Natural killer cell (primary cell): ENCODE data around the gene TTC28. TPM values are rescaled to one million over a fixed set of nuclear protein-coding genes. Genes with fewer than 3 reads are reported as not detected.

ENCODE experiments used
- ATAC-seq, 3 donors: fragments of 150-1000 bp in 2 of 3; fragments of 200-7000 bp in 1 of 3; cut with Tn5 transposase; 1 replicate in 1 of 3; 2 replicates in 2 of 3; pipeline ENCODE4 v1.10.0; 2021; ENCODE audit warnings: mild to moderate bottlenecking in 2 of 3, moderate library complexity in 2 of 3
- DNase-seq, 2 donors: peaks; one replicate each; pipeline versions ENCODE4 v3.0.0 to v3.0.0-alpha.2; 2013 to 2021; ENCODE audit warnings: mixed read lengths in 1 of 2
- H3K27ac ChIP-seq: one replicate; pipeline ENCODE4 v1.5.1; 2013; ENCODE audit warnings: mild to moderate bottlenecking, low read length
- H3K27me3 ChIP-seq: one replicate; pipeline ENCODE4 v1.6.1; 2013; ENCODE audit warnings: low read length; ENCODE audit not compliant: control insufficient read depth, insufficient read depth
- H3K36me3 ChIP-seq: one replicate; pipeline ENCODE4 v1.6.1; 2013; ENCODE audit warnings: low read length; ENCODE audit not compliant: control insufficient read depth, insufficient read depth
- H3K4me1 ChIP-seq: one replicate; pipeline ENCODE4 v1.6.1; 2013; ENCODE audit warnings: low read length; ENCODE audit not compliant: control insufficient read depth, insufficient read depth
- H3K4me3 ChIP-seq: one replicate; pipeline ENCODE4 v1.5.1; 2013; ENCODE audit warnings: low read length
- H3K9me3 ChIP-seq: one replicate; pipeline ENCODE4 v1.6.1; 2013; ENCODE audit warnings: low read length; ENCODE audit not compliant: control insufficient read depth, insufficient read depth
- H3K27ac Mint-ChIP-seq, 2 donors: one replicate each; pipeline ENCODE4 v1.8.0; 2022; ENCODE audit warnings: mild to moderate bottlenecking in 2 of 2, mixed read lengths in 2 of 2, moderate library complexity in 1 of 2
- H3K27me3 Mint-ChIP-seq, 2 donors: one replicate each; pipeline ENCODE4 v1.8.0; 2022; ENCODE audit warnings: low read depth in 2 of 2, mixed read lengths in 2 of 2
- H3K36me3 Mint-ChIP-seq: one replicate; pipeline ENCODE4 v1.8.0; 2022; ENCODE audit warnings: mixed read lengths
- H3K4me1 Mint-ChIP-seq, 2 donors: one replicate each; pipeline ENCODE4 v1.8.0; 2022; ENCODE audit warnings: mixed read lengths in 2 of 2
- H3K4me3 Mint-ChIP-seq: one replicate; pipeline ENCODE4 v1.8.0; 2022; ENCODE audit warnings: mild to moderate bottlenecking, moderate library complexity, mixed read lengths
- H3K9me3 Mint-ChIP-seq, 2 donors: one replicate each; pipeline ENCODE4 v1.8.0; 2022; ENCODE audit warnings: mixed read lengths in 2 of 2
- WGBS: methylation state at CpG from one replicate; pipeline ENCODE4 v1.1.7; 2013; ENCODE audit warnings: missing lambda C conversion rate; ENCODE audit not compliant: insufficient coverage; 5-methylcytosine and 5-hydroxymethylcytosine counted together
- intact Hi-C: fragments of 100-400 bp; cut with micrococcal nuclease; formaldehyde crosslinking; loops from one replicate; pipeline ENCODE4 v1.14.2; 2022
- total RNA-seq, 4 donors: library from RNA; stranded (reverse); fragments of 120-200 nt in 1 of 4; gene quantifications; one replicate each; pipeline versions ENCODE4 v1.2.3 to v1.2.4, GENCODE V29; 2013 to 2022
- TF ChIP-seq, protein P1 (sequence below): fragments of 200-600 bp; IDR thresholded peaks from one replicate; pipeline ENCODE4 v1.8.0; 2022; ENCODE audit warnings: antibody characterized with exemption

Gene TTC28
- total RNA-seq, 3 donors from 2014 or later (not counting 1 experiment from before 2014, with no cell fraction given), result 4.1 to 10.0 (median 8.6) TPM

DNA sequence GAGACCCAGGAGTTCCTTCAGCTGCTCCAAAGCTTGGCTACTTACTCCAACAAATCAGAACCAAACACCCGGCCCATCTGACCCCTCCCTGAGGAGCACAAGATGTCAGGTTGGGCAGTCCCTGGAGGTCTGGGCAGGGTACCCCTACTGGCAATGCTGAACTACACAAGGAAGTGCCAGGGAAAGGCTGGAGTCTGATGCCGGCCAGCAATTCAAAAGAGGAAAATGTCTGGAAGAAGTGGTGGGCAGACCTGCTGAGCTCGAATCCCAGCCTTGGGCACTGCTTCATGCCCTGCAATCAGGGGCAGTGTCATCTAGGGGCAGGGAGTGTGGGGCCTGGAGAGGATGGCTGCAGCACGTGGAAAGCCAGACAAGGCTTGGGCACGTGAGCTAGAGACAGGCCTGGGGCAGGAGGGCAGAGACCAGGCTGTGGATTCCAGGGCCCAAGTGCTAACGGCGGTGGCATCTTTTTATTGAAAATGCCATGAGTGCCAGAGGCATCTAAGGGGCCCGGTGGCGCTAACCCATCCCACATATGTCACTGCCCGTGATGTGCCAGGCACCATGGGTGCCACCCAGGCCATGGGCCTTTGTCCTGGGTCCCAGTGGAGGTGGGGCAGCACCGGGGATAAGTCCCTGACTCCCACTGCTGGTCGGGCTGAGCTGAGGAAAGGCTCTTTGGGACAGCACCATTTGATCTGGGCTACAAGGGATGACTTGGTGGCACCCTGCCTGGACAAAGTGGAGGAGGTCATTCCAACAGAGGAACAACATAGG is 662.7 kb downstream of the TTC28 start:
- TF ChIP-seq, protein P1, sequence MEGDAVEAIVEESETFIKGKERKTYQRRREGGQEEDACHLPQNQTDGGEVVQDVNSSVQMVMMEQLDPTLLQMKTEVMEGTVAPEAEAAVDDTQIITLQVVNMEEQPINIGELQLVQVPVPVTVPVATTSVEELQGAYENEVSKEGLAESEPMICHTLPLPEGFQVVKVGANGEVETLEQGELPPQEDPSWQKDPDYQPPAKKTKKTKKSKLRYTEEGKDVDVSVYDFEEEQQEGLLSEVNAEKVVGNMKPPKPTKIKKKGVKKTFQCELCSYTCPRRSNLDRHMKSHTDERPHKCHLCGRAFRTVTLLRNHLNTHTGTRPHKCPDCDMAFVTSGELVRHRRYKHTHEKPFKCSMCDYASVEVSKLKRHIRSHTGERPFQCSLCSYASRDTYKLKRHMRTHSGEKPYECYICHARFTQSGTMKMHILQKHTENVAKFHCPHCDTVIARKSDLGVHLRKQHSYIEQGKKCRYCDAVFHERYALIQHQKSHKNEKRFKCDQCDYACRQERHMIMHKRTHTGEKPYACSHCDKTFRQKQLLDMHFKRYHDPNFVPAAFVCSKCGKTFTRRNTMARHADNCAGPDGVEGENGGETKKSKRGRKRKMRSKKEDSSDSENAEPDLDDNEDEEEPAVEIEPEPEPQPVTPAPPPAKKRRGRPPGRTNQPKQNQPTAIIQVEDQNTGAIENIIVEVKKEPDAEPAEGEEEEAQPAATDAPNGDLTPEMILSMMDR, result no peak
- H3K36me3 Mint-ChIP-seq, result no peaks in the 10 kb centered on the region
- Histone ChIP-seq H3K9me3 (no peaks in the 10 kb centered on the region), H3K36me3 (no peaks in the 10 kb centered on the region), H3K4me1 (no peaks in the 10 kb centered on the region), H3K27ac (no peak overlapping the region), H3K27me3 (no peaks in the 10 kb centered on the region), H3K4me3 (no peak overlapping the region)
- H3K27me3 Mint-ChIP-seq, result no peaks in the 10 kb centered on the region
- no peak overlapping the region for H3K4me3 Mint-ChIP-seq
- no peak for ATAC-seq
- H3K4me1 Mint-ChIP-seq, result peaks cover 5 to 6% of the 10 kb centered on the region in 2 donors
- intact Hi-C loops, result no loop called here
- H3K9me3 Mint-ChIP-seq, result no peaks in the 10 kb centered on the region
- no peak overlapping the region for H3K27ac Mint-ChIP-seq
- WGBS, result 85% methylated on average over 12 of the region's 12 CpGs
- no peak for DNase-seq

DNA sequence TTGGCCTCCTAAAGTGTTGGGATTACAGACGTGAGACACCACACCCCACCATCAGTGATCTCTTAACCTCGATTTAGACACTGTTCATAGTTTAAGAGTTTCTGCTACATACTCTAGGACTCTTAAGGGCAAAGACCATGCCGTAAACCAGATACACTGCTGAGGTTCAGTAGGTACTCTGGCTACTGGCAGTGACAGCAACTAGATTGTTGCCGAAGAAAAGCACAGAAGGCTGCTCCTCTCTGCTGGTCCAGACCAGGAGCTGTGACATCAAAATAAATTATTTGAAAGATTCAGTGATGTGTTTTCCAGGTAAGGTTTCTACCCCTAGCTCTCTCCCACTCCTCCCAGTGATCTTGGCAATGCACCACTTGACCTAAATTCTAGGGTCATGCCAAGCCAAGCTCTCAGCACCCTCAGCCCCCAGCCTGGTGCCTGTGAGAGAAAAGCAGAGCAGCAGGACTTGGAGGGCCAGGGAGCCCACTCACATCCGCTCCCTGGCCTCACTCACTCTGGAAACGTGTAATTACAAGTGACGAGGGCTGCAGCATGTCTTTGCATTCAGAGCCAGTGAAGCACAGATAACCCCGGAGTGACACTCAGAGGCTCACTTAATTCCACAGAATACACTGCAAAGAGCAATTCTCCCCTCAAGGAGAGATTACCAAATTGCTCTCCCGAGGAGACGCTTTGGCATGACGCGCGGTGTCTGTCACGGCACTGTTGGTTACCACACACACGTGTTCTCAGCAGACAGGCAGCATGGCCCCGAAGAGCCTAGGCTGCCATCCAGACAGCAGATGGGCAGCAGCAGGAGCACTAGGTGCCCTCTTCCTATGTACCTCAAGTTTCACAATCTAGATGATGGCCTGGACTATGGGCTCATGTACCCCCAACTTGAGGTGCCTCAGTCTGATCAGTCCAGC is 663.7 kb downstream of the TTC28 start:
- H3K4me3 ChIP-seq, result no peak overlapping the region
- intact Hi-C loops, result no loop called here
- H3K27ac Mint-ChIP-seq, result no peak overlapping the region
- TF ChIP-seq, protein P1, result no peak
- H3K27me3 ChIP-seq, result no peaks in the 10 kb centered on the region
- ATAC-seq (no peak), DNase-seq (no peak)
- H3K4me1 ChIP-seq, result no peaks in the 10 kb centered on the region
- H3K4me1 Mint-ChIP-seq, result peaks cover 5 to 6% of the 10 kb centered on the region in 2 donors
- no peaks in the 10 kb centered on the region for H3K36me3 ChIP-seq
- H3K27ac ChIP-seq, result no peak overlapping the region
- H3K9me3 ChIP-seq, result no peaks in the 10 kb centered on the region
- H3K36me3 Mint-ChIP-seq, result no peaks in the 10 kb centered on the region
- no peaks in the 10 kb centered on the region for H3K27me3 Mint-ChIP-seq
- H3K4me3 Mint-ChIP-seq, result no peak overlapping the region
- WGBS, result 88% methylated on average over 16 of the region's 16 CpGs
- no peaks in the 10 kb centered on the region for H3K9me3 Mint-ChIP-seq

DNA sequence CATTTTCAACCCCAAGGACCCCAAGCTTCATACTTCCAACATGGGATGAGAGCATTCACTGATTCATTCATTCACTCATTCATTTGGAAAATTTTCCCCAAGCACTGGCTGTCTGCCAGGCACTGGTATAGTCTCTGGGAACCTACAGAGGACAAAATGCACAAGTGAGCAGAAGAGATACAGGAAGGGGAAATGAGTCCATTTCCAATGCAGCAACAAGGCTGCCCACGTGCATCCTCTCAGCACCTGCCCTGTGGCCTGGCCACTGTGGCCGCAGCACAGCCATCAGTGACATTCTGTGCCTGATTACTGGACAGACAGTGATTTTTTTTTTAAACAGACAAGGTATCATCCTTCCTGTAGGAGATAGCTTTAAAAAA is 664.6 kb downstream of the TTC28 start:
- Histone ChIP-seq H3K36me3 (no peaks in the 10 kb centered on the region), H3K27ac (no peak overlapping the region), H3K27me3 (no peaks in the 10 kb centered on the region), H3K9me3 (no peaks in the 10 kb centered on the region), H3K4me3 (no peak overlapping the region), H3K4me1 (no peaks in the 10 kb centered on the region)
- no peak for DNase-seq
- H3K4me1 Mint-ChIP-seq, result peaks cover 5 to 6% of the 10 kb centered on the region in 2 donors
- 34% methylated on average over 2 of the region's 2 CpGs for WGBS
- no peak overlapping the region for H3K27ac Mint-ChIP-seq
- no peaks in the 10 kb centered on the region for H3K36me3 Mint-ChIP-seq
- TF ChIP-seq, protein P1, result no peak
- no peaks in the 10 kb centered on the region for H3K27me3 Mint-ChIP-seq
- no peak overlapping the region for H3K4me3 Mint-ChIP-seq
- no peaks in the 10 kb centered on the region for H3K9me3 Mint-ChIP-seq
- intact Hi-C loops, result no loop called here
- no peak for ATAC-seq
